HG02840 (cell line): ENCODE data around the gene HOXC4.
"Not testable (repeated sequence)": the region's sequence is repeated elsewhere in the genome, so short reads cannot be mapped to it uniquely, and the experiment has no call there.

Experiments used
- ATAC-seq: cut with Tn5 transposase; IDR thresholded peaks from one replicate; pipeline ENCODE4 v1.9.1; 2021; ENCODE audit warnings: mild to moderate bottlenecking, moderate library complexity, moderate number of reproducible peaks; ENCODE audit not compliant: unreplicated experiment, low FRiP score

HOXC4 gene

DNA sequence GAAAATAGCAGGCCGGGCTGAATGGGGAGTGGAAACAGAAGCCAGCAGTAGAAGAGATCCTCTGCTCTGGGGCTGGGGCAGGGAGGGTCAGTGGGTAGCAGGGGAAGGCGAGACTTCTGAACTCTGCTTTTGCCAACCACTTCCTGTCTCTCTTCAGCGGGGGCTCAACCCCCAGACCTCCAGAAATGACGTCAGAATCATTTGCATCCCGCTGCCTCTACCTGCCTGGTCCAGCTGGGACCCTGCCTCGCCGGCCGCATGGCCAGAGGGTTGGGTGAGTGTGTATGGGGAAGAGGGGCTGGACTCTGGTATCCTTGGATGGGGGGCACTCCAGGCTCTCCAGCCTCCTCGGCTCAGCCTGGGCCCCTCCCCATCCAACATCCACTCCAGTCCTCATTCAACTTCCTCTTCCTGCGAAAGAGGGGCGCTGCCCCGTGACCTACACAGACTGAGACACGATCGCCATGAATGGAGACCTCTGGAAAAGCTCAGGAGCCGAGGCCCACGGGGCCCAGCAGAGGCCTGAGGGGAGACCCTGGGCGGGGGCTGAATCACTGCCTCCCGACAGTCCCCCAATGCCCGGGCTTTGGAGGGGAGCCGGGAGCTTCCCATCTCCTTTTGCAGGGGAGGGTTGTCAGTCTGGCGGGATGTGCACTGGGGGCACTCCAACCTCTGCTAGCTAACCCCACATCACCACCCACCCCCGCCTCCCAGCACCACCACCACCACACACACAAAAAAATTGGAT lies 458 bp upstream of the HOXC4 start:
- ATAC-seq: peak; percentile 58

DNA sequence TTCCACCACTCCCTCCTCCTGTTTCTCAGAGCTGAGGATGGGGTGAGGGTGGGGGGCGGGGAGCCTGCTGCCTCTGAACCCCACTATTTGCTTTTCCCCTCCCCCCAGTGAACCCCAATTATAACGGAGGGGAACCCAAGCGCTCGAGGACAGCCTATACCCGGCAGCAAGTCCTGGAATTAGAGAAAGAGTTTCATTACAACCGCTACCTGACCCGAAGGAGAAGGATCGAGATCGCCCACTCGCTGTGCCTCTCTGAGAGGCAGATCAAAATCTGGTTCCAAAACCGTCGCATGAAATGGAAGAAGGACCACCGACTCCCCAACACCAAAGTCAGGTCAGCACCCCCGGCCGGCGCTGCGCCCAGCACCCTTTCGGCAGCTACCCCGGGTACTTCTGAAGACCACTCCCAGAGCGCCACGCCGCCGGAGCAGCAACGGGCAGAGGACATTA lies 1.1 kb downstream of the HOXC4 start:
- ATAC-seq: no peak

GRCh38 chr12:54055552-54055951 lies 1.9 kb downstream of the HOXC4 start:
- ATAC-seq: no peak

DNA sequence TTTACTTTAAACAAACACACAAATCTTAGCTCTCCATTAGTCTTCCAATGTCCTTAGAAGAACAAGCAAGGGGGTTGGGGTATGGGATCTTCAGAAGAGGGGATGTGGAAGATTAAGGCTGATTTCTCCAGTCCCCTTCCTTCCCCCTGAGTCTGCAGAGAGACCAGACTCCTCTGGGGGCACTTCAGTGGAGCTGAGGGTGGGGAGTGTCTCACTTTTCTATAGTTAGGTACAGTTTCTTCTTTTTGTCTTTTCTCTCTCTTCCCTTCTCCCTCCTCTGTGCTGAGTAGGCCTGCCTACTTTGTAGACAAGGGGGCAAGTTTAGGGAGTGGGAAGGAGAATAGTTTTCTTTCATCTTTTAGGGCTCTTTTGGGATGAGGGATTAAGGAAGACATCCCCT lies 2.5 kb downstream of the HOXC4 start:
- no peak for ATAC-seq

GRCh38 chr12:54058128-54058768 lies 4.6 kb downstream of the HOXC4 start:
- ATAC-seq: no peak

DNA sequence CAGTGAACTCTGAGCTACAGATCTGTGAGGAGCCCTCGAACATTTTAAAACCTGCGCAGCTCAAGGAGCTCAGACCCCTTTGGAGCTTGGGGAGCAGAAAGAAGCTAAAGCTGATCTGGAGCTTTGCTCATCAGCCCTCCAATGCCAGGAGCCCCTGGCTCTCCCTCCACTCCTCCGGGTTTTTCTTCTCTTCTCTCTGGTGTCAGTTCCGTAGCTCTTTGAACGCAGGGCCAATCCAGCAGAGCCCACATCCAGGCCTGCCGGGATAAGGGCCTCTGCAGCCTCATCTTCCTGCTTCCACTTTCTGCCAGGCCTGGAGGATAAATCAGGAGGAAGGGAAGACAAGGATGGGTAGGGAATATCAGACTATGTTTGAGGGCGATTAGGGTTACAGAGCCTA lies 6.0 kb downstream of the HOXC4 start:
- no peak for ATAC-seq

DNA sequence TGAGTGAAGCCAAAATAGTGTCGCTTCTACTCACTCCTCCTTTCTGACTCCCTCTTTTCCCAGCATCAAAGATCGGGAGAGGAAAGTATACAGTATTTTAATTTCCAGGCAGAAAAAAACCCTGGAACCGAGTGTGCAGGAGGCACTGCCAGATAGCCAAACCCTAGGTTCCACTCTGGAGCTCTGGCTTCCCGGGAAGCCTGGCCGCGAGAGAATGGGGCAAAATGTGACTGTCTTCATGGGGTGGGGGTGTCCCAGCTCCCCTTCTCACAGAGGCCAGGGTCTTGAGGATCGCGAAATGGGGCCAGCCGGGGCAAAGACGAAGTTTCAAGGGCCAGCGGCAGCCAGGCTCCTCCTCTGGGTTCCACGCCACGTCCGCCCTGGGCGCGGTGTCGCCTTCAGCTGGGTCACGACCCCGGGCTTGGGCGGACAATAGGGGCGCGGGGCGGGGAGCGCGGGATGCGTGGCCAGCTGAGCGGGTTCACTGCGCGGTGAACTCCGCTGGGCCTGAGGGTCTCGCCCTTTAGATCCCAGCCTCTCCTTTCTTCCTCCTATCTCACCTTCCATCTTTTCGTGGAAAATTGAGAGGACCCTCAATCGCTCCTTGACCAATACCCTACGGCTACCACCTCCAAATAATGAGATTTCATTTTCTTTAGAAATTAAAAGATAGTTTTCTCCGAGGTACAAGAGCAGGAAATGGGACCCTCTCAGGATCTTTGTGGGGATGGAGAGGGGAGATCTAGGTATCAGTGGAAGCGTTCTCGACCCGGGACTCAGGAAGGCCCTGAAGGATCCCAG lies 6.7 kb downstream of the HOXC4 start:
- no peak for ATAC-seq

DNA sequence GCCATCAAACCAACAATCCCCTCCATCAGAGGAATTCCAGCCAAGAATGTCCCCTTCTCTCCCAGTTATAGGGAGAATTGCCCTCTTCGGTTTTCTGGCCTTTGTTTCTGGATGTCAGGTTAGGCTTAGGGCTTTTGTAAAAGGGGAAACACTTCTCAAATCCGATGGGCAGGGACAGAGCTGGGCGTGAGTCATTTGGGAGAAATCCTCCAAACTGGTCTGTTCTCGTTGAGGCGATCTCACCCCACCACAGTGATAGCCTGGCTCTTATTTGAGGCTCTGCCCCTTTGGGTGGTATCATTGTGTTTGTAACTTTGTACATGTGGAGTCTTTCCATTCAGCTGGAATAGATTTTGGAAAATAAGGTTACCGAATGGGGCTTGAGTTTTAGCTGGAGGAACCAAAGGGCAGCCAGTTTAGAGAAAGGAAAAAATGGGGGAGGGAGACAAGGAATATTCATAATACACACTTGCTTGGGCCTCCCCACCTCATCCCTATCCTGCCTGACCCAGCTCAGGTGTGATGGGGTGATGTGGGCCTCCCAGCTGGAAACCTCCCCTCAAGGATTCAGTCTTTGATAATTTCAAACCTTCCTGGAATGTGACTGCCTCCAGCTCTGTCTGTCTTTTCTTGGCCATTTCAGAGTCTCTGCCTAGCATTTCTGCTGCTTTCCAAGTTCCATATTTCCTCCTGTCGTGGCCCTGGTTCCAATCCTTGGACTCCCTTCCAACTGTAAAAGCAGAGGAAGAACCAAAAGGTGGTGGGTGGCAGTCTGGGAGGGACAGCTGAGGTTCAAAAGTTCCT lies 7.5 kb downstream of the HOXC4 start:
- no peak for ATAC-seq

GRCh38 chr12:54065677-54066076 lies 12.0 kb downstream of the HOXC4 start:
- ATAC-seq: no peak

GRCh38 chr12:54066408-54066807 lies 12.8 kb downstream of the HOXC4 start:
- ATAC-seq: no peak

GRCh38 chr12:54068418-54069070 lies 14.9 kb downstream of the HOXC4 start:
- no peak for ATAC-seq

GRCh38 chr12:54071942-54072341 lies 18.3 kb downstream of the HOXC4 start:
- no peak for ATAC-seq

- ATAC-seq: no peak
These were observed 20.7 kb downstream of the HOXC4 start for GRCh38 chr12:54074308-54074707.

DNA sequence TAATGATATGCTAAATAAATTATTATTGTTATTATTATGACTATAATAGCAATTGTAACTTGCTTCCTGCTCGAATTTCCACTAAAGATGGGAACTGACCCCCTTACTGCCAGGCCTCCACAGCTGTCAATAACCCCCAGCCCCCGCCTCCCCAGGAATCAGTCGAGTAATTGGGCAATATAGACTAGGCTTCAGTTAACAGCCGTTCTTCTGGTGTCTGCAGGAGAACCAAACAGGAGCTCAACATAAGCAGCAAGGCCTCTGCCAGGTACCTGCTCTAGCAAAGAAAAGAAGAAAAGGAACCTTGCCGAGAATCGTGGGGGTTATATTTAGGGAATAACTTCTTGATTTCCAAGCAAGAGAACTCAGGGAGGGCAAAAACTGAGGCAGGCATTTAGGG lies 21.8 kb downstream of the HOXC4 start:
- no peak for ATAC-seq

GRCh38 chr12:54075974-54076373 lies 22.3 kb downstream of the HOXC4 start:
- no peak for ATAC-seq

GRCh38 chr12:54077843-54078242 lies 24.2 kb downstream of the HOXC4 start:
- ATAC-seq: not testable (repeated sequence)

DNA sequence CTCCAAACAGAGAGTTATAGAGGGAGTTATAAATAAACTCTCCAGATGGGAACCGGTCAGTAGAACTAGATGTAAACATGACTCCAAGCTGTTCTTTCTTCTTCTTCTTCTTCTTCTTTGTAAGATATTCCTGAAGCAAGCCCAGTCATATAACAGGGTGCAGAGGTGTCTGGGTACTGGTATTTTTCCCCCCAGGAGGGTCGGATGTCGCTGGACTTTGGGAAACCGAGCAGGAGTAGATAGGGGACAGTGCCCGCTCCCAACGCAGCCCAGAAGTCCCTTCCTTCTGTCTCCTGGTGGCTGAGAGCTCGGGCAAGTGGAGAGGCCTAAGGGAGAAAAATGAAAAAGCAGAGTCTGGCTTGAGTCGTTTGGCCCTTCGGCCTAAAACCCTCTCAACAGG lies 25.5 kb downstream of the HOXC4 start:
- ATAC-seq: not testable (repeated sequence)

DNA sequence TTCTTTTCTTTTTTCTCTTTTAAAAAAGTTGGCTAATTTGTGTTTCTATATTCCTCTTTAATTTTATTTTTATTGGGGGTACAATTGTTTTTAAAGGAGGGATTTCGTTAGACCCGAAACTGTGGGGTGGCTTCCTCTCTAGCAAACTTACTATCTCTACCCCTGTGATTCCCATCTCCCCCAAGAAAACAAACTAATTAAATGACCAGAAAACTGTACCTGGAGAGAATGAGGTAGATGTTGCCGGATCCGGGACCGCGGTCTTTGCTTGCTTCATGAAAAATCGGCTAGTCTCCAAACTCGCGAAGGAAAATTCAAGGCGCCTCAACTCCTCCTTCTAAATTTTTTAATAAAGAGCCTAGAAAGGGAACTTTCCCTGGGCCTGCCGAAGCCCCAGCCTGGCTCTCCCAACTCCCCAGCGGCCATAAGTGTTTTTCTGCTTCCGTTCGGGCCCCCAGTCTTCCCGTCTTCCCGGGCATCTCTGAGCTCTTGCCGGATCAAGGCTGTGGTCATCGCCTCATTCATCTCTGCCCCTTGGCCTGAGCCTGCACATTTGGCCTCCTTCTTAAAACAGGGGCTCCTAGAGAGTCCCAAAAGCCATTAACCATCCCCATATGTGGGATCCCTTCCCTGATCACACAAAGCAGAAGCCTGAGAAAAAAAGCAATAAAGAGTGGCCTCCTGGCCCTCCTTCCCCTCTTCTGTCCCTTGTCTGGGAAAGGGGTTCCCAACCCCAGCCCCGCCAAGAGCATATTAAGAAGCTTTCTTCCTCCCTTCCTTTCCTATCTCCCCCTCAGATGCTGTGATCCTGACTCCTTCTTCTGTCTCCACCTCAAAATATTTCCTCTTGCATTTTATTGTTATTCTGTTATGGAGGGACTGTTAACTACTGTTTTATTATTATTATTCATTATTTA lies 26.6 kb downstream of the HOXC4 start:
- ATAC-seq: not testable (repeated sequence)

DNA sequence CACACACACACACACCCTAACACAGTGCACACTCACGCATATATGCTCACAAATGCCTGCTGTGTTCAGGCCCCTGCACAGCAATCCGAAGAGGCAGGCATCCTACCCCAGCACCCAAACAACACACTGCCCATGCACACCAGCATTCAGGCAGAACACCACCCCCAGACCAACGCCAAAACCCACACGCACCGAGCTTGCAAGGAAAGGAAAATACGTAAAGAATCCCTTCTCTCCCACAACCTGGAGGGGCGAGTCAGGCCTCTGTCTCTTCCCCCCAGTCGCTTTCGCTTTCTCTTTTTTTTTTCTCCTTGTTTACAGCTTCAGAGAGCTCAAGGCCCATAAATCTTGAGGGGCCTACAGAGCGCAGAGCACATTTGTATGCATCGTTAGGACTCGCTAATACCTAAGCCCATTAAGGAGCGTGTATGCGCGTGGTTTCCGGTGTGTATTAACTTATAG lies 27.4 kb downstream of the HOXC4 start:
- ATAC-seq: not testable (repeated sequence)
